Subcutaneous adipose tissue (tissue), 4 donors: ENCODE data around the gene TADA3. TPM values are rescaled to one million over a fixed set of nuclear protein-coding genes. Genes with fewer than 3 reads are reported as not detected.

Source experiments
- total RNA-seq, 4 donors: library from RNA; depleted of rRNA; stranded (reverse); fragments of >200 nt; gene quantifications; one replicate each; pipeline ENCODE4 v1.1.0, GENCODE V29; 2016
- TF ChIP-seq, protein P1 (sequence below): fragments of 450-650 bp; IDR thresholded peaks from one replicate; pipeline ENCODE4 v1.5.1; 2016; ENCODE audit warnings: low read depth, mild to moderate bottlenecking, control low read depth, antibody characterized with exemption, moderate library complexity

The TADA3 gene
- total RNA-seq, 4 donors from 2014 or later, result 32.1 to 69.6 (median 58.9) TPM

DNA sequence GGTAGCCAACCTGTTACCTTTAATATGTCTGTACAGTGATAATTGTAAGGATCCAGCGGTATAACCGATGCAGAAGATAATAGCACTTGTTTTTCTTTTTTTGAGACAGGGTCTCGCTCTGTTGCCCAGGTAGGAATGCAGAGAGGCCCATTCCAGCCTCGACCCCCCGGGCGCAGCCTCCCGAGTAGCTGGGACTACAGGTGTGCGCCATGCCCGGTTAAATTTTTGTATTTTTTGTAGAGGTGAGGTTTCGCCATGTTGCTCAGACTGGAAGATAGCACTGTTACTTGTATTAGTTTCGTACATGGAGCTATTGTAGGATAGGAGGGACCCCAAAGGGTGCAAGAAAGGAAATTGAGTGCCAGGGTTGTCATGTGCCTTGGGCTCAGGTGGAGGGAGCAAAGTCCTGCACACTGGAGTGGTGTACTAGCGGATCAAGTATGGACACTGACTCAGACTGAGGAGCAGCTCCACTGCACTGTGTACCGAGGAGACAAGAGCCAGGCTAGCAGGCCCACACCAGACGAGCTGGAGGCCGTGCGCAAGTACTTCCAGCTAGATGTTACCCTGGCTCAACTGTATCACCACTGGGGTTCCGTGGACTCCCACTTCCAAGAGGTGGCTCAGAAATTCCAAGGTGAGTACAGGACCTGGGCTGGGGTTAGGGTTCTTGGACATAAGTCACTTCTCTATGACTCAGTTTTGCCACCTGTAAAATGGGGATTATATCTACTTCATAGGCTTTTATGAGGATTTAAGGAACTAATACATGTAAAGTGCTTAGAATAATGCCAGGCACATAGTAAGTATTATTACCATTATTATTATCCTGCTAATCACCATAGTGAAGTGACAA, 41.5 kb downstream of the TADA3 start:
- TF ChIP-seq, protein P1, sequence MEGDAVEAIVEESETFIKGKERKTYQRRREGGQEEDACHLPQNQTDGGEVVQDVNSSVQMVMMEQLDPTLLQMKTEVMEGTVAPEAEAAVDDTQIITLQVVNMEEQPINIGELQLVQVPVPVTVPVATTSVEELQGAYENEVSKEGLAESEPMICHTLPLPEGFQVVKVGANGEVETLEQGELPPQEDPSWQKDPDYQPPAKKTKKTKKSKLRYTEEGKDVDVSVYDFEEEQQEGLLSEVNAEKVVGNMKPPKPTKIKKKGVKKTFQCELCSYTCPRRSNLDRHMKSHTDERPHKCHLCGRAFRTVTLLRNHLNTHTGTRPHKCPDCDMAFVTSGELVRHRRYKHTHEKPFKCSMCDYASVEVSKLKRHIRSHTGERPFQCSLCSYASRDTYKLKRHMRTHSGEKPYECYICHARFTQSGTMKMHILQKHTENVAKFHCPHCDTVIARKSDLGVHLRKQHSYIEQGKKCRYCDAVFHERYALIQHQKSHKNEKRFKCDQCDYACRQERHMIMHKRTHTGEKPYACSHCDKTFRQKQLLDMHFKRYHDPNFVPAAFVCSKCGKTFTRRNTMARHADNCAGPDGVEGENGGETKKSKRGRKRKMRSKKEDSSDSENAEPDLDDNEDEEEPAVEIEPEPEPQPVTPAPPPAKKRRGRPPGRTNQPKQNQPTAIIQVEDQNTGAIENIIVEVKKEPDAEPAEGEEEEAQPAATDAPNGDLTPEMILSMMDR, result no peak

DNA sequence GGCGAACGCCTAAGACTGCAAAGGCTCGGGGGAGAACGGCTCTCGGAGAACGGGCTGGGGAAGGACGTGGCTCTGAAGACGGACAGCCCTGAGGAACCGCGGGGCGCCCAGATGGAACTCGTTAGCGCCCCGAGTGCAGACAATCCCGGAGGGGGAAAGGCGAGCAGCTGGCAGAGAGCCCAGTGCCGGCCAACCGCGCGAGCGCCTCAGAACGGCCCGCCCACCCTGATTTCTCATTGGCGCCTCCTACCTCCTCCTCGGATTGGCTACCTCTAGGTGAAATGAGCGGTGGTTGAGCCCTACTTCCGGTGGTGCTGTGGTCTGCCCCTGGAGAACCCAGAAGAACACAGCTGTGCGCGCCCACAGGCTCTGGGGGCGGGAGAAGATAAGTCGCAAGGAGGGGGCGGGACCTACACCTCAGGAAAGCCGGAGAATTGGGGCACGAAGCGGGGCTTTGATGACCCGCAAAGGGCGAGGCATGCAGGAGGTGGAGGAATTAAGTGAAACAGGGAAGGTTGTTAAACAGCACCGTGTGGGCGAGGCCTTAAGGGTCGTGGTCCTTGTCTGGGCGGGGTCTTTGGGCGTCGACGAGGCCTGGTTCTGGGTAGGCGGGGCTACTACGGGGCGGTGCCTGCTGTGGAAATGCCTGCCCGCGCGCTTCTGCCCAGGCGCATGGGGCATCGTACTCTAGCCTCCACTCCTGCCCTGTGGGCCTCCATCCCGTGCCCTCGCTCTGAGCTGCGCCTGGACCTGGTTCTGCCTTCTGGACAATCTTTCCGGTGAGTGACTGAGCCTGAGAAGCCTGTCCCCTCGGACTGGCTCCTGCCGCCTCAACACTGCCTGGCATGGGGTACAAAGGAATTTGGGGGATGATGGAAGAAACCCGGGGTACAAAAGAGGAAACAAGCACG, 42.4 kb downstream of the TADA3 start, which contains the start of gene OGG1:
OGG1 (plus strand) TSS at position 308 of the 911 bp plus-strand sequence; CDS start at position 643, 335 bp downstream.
- TF ChIP-seq, protein P1, result no peak

DNA sequence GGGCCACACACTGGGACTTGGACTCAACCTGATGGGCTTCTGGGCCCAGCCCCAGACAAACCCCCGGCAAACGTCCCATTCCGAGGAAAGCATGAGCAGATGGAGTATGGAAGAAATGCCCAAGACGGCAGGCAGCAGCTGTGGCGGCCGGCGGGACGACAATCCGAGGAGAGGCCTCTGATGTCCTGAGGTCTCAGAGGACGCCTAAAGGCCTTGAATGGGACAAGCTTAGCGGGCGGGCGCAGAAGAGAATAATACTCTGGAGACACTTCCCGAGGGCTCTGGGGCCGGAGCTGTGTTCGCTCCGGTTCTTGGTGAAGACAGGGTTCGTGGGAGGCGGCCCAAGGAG, 43.0 kb downstream of the TADA3 start:
- TF ChIP-seq, protein P1, result no peak

DNA sequence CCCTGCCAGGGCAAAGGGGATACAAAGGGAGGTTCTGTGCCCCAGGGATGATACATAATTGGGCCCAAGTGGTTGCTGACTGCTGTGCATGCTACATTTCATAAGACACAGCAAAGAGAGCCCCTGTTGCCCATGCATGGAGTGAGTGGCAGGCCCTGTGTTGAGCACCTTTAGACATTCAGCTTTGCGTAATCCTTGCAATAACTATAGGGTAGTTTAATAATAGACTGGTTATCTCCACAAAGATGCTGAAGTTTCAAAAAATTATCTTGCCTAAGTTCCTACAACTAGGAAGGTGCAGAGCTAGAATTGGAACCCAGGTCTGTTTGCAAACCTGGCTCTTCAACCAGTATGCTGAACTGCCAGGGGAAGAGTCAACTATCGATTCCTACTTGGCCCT, 44.2 kb downstream of the TADA3 start:
- TF ChIP-seq, protein P1, result no peak

DNA sequence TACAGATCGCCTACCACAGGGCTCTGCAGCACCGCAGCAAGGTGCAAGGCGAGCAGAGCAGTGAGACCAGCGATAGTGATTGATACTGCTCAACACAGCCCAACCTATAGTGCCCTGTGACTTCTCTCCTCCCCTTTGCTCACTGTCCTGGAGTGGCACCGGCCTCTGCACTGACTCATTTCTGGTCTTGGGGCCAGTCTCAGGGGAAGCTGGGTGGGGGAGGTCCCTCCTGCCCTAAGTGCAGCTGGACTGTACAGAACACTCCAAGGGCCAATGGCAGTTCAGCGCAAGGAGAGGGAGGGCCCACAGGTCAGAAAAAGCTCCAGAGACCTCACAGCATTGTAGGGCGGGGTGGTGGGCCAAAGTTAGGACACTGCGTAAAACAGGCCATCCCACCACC, 45.0 kb downstream of the TADA3 start:
- TF ChIP-seq, protein P1, result no peak

DNA sequence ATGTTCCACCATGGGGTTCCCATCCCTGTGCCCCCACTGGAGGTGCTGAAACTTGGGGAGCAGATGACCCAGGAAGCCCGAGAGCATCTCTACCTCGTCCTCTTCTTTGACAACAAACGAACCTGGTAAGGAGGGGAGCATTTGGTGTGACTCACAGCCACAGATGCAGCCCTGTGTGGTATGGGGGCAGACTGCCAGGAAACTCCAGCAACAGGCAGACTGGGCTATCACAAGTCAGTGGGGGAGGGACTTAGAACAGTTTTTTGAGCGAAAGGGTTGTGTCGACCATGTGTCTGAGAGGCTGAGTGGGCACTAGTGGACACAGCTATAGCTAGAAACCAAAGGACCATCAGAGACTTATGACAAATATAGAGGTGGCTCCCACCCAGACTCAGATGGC, 45.9 kb downstream of the TADA3 start:
- TF ChIP-seq, protein P1, result no peak

DNA sequence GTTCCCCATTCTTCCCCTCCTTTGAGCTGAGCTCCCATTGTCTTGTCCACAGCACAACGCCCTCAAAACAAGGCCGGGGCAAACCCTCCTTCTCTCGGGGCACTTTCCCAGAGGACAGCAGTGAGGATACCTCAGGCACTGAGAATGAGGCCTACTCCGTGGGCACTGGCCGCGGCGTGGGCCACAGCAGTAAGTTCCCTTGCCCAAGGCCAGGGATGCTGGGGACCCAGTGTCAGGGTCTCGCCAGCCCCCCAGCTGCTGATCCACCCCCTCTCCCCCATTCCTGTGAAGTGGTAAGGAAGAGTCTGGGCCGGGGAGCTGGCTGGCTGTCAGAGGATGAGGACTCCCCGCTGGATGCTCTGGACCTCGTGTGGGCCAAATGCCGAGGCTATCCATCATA, 46.8 kb downstream of the TADA3 start:
- TF ChIP-seq, protein P1, result no peak
